HL-60/S4 treated with retinoic acid at 250 ng/mL for 4 days and 3 days (cell line): Measurements from ENCODE around the gene SULT1A2.
"Not testable (repeated sequence)": the region's sequence is repeated elsewhere in the genome, so short reads cannot be mapped to it uniquely, and the experiment has no call there.

Experiments
- in situ Hi-C: fragments of 300-500 bp; cut with MboI; formaldehyde crosslinking; loops from 2 replicates; pipeline ENCODE4 v1.7.0; 2022; ENCODE audit warnings: low sequenced_read_pairs

SULT1A2 gene

DNA sequence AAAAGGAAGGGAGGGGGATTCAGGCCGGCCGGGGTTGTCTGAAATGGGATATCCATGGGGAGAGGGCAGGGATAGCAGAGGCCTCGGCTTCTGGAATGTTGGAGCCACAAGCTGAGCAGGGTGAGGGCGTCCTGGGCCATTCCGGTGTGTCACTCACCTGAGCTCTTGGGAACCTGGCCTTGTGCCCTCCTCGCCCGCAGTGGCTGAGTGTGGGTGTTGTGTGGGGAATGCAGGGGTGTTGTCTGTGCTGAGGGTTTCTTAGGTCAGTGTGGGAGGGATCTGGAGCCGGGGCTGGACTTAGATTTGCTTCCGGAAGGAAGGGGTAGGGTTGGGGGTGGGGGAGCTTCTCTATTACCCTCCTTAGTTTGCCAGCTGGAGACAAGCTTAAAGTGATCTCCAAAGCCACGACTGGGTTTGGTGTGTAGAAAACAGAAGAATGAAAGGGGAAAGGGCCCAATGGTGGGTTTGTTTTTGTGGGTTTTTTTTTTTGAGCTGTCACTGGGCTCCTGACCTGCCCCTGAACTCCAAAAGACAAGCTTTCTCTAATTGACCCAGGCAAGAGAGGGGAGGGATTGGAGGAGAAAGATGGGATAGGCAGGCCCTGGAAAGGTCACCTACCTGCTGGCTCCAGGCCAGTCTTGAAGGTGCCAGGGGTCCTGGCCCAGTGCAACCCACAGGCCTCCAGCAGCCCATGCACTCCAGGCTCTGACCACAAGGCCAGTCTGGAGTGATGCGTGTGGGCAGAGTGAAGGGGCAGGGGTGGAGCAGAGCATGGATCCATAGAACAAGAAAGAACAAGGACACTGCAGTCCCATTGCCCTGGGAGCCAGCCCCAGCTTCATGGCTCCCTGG lies at the start of gene SULT1A2:
Gene SULT1A2 (minus strand): TSS at position 211 of the 852 bp plus-strand sequence. CDS start 1,120 bp downstream, outside the sequence.
- in situ Hi-C loops, result no loop called here

DNA sequence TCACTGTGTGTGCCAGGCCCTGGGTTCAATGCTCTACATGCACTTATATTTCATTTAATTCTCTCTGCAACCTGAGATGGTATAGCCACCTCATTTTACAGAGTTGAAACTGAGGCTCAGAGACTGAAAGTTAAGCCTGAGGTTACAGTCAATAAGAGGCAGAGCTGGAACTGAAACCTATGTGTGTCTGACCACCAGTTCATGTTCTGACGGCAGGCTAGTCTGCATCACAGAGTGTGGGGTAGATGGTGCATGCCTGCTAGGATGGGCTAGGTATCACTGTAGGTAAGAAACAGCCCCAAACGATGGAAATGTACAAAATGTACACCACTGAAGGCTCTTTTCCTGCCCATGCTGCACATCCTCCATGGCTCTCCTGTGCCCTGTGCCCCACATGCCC lies 43.1 kb upstream of the SULT1A2 start:
- in situ Hi-C loops, result not testable (repeated sequence)

DNA sequence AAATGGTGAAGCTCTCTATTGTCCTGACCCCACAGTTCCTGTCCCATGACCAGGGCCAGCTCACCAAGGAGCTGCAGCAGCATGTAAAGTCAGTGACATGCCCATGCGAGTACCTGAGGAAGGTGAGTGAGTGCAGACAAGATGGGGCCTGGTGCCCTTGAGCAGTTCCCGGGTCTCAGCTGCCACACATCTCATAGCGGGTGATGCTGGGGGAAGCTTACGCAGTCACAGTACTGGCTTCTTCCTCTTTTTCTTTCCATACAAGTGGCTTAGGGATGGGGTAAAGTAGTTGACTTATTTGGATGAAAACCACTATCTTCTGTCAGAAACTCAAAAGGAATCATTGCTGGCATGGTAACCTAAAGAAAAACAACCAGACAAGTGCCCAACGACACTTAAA lies 41.5 kb upstream of the SULT1A2 start:
- in situ Hi-C loops, result not testable (repeated sequence)

DNA sequence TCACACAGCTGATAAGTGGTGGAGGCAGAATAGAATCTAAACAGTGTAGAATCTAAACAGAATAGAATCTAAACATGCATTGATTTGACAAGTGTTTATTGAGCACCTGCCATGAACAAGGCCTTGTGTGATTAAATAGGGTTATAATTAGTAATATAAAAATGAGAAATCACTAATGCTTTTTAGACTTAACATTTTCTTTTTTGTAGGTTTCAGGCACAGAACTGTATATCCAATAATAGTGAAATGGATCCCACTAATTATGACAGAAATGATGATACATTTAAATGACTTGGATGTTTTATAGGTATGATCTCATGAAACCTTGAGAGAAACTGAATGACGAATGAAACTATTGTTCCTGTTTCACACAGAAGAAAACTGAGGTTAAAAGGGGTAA lies 40.9 kb upstream of the SULT1A2 start, which contains the start of gene NPIPB8:
Gene NPIPB8 (plus strand): TSS at position 301 of the 400 bp plus-strand sequence. CDS start 296 bp downstream, outside the sequence.
- in situ Hi-C loops, result not testable (repeated sequence)

DNA sequence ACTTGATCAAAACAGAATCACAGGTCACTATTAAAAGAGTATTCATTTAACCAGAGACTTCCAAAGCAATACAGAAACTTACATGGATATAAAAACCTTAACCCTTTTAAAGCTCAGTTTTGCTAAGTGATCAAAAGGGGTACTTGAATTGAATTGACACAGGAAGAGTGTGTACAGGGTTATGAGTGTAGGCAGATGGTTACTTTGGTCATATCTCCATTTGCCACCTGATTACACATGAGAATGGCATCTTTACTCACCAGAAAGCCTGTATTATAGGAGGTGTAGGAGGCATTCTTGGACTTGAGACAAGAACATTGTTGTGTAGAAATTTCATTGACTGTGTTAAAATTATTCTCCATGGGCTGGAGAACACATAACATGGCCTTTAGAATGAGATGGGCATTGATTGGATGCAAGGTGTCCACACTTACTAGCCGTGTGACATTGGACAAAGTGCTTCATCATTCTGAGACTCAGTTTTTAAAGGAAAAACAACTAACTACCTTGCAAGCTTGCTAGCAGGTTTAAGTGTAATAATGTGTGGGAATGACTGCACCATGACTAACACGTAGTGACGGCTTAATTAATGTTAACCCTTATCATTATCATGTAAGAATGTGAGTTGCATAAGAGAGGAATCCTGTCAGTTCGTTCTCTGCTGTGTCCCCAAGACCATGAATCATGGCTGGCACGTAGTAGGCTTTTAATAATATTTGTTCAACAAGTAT lies 39.4 kb upstream of the SULT1A2 start:
- in situ Hi-C loops, result not testable (repeated sequence)

DNA sequence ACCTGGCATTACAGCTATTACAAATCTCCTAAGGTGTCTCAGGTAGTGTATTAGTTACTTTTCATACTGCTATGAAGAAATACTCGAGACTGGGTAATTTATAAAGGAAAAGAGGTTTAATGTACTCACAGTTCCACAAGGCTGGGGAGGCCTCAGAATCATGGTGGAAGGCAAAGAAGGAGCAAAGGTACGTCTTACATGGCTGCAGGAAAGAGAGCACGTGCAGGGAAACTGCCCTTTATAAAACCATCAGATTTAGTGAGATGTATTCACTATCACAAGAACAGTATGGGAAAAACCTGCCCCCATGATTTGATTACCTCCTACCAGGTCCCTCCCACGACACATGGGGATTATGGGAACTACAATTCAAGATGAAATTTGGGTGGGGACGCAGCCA lies 34.1 kb upstream of the SULT1A2 start:
- in situ Hi-C loops, result not testable (repeated sequence)

DNA sequence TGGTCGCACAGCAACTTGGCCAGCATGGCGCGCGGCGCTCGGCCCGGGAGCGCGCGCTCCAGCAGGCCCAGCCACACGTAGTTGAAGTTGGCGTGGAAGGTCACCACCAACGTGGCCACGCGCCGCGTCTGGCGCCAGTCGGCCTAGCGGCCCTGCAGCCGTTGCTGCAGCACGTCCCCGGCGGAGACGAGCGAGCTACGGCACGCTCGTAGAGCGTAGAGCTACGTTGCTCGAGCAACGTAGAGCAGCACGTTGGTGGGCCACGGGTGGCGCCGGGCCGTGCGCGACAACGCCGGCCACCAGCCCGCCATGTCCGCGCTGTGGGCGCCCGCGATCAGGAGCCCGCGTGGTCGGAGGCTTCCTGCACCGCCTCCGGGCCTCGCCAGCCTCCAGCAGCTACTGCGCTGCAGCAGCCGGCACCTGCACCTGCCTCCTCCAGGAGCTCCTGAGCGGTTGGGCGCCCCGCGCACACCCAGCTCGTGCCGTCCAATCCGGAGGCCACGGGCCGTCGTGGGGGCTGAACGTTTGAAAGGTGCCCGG lies 26.4 kb upstream of the SULT1A2 start:
- in situ Hi-C loops, result loop anchor here (25.0 kb wide), 1 partner anchor 136 kb away; the partner anchor contains the start of genes APOBR and CLN3

DNA sequence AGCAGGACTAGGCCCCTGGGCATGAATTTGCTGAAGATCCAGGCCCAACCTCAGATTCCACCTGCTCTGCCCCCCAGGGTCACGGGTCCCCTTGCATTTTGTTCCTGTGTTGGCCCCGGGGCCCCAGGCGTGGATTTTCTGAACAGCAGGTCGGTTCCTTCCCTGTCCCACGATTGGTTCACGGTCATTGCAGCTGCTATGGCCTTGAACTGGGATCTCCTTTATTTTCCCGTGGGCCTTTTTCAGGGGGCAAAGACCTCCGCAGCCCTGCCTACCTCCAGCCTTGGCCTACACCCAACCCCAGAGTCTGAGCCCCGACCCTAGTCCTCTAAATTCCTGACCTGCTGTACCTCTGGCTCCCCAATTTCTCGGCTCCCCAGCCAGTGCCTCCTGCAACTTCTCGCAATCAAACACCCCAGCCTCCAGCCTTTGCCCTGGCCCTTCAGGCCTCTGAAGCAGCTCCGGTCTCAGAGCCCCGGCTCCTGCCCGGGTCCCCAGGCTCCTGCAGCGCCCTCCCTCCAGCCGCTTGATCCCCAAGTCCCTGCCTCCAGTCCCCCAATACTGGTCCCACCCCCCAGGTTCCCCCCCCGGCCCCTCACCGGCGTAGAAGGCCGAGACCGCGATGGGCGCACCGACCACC lies 25.8 kb upstream of the SULT1A2 start:
- in situ Hi-C loops, result loop anchor here (25.0 kb wide), 1 partner anchor 135 kb away; the partner anchor contains the start of genes APOBR and CLN3

DNA sequence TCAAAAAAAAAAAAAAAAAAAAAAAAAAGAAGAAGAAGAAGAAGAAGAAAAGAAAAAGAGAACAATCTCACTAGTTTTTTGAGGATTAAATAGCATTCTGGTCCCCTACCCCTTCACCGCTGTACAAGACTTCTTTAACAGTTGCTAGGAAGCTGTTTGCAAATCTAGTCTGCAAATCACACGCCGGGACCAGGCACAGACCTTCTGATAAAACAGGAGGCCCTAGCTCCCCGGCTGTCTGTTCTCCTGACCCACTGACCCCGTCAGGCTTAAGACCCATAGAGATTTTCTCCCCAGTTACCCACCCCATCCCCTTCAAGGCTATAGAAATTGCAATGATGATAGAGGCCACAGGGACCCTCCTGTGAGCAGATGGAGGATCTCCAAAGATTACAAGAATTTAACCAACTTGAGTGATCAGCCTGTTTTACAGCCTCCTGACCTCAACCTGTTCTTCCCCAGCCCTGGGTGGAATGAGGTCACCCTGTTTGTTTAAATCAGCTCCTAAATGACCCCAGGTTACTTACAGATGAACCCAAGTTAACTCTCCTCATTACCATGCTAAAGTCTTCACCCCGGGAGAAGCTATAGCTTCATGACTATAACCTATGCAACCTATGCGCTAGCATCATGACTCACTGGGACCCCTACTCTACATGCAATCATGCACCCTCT lies 24.8 kb upstream of the SULT1A2 start:
- in situ Hi-C loops, result loop anchor here (25.0 kb wide), 1 partner anchor 134 kb away; the partner anchor contains the start of genes APOBR and CLN3

DNA sequence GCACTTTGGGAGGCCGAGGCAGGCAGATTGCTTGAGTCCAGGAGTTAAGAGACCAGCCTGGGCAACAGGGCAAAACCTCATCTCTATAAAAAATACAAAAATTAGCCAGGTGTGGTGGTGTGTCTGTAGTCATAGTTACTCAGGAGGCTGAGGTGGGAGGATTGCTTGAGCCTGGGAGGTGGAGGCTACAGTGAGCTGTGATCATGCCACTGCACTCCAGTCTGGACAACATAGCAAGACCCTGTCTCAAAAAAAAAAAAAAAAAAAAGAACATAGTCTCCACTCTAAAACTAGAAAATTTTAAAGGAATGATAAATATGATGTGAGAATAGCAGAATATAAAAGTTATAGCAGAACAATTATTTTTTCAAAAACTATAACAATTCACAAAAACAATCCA lies 23.5 kb upstream of the SULT1A2 start:
- in situ Hi-C loops, result loop anchor here (25.0 kb wide), 1 partner anchor 133 kb away; the partner anchor contains the start of genes APOBR and CLN3

DNA sequence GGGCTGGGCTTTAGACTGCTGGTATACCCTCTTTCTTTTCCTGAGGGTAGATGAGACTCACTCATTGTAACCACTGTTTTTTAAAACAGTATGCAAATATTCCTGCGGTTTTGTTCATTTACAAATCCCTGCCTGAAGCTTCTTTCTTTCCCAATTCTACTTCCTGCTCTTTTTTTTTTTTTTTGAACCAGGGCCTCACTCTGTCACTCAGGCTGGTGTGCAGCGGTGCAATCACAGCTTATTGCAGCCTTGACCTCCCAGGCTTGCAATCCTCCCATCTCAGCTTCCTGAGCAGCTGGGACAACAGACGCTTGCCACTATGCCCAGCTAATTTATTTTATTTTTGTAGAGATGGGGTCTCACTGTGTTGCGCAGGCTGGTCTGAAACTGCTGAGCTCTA lies 21.0 kb upstream of the SULT1A2 start:
- in situ Hi-C loops, result loop anchor here (25.0 kb wide), 1 partner anchor 131 kb away; the partner anchor contains the start of genes APOBR and CLN3

DNA sequence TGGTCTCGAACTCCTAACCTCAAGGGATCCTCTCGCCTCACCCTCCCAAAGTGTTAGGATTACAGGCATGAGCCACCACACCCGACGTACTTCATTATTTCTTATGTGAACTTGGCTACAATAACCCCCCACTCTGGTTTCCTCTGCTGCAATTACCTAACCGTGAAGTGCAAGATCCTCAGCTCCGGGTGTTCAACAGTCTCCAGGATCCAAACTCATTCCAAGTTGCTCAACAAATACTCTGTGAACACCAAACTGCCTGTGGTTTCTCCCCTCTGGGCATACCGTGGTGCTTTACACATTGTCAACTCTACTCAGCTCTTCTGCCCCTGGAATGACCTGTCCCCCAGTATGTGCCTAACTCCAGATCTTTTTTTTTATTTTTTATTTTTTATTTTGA lies 19.8 kb upstream of the SULT1A2 start:
- in situ Hi-C loops, result loop anchor here (25.0 kb wide), 1 partner anchor 129 kb away; the partner anchor contains the start of genes APOBR and CLN3

DNA sequence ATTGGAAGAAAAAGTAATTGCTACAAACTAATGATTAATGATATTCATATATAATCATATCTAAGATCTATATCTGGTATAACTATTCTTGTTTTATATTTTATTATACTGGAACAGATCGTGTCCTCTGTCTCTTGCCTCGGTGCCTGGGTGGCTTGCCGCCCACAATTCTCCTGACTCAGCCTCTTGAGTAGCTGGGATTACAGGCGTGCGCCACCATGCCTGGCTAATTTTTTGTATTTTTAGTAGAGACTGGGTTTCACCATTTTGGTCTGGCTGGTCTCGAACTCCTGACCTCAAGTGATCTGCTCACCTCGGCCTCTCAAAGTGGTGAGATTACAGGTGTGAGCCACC lies 19.4 kb upstream of the SULT1A2 start:
- in situ Hi-C loops, result loop anchor here (25.0 kb wide), 1 partner anchor 129 kb away; the partner anchor contains the start of genes APOBR and CLN3

DNA sequence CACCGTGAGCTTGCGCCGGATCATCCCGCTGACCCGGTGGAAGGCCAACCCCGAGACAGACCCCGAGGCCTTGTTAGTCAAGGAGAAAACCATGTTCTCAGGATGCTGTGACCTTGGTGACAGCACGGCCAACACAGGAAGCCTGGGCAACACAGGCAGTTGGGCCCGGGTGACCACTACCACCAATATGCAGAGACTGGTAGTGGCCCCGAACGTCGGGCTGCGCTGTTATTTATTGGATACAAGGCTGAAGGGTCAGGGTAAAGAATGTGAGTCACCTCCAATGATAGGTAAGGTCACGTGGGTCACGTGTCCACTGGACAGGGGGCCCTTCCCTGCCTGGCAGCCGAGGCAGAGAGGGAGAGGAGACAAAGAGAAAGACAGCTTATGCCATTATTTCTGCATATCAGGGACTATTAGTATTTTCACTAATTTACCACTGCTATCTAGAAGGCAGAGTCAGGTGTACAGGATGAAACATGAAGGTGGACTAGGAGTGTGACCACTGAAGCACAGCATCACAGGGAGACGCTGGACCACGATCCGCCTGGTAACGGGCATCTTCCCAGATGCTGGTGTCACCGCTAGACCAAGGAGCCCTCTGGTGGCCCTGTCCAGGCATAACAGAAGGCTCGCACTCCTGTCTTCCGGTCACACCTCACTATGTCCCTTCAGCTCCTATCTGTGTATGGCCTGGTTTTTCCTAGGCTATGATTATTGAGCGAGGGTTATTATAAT lies 18.8 kb upstream of the SULT1A2 start:
- in situ Hi-C loops, result loop anchor here (25.0 kb wide), 1 partner anchor 128 kb away; the partner anchor contains the start of genes APOBR and CLN3

DNA sequence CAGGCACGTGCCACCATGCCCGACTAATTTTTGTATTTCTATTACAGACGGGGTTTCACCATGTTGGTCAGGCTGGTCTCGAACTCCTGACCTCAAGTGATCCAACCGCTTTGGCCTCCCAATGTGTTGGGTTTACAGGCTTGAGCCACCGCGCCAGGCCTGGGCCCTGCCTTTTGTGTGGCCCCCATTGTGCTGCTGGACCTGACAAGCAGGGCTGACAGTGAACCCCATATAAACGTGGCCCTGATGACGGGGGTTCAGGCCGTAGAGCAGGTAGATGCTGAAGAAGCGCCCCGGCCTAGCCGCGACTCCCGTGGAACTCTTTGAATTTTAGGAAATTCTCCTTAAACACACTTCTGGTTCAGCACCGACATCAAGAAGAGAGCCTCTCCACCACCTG lies 17.7 kb upstream of the SULT1A2 start:
- in situ Hi-C loops, result loop anchor here (25.0 kb wide), 1 partner anchor 127 kb away; the partner anchor contains the start of genes APOBR and CLN3

DNA sequence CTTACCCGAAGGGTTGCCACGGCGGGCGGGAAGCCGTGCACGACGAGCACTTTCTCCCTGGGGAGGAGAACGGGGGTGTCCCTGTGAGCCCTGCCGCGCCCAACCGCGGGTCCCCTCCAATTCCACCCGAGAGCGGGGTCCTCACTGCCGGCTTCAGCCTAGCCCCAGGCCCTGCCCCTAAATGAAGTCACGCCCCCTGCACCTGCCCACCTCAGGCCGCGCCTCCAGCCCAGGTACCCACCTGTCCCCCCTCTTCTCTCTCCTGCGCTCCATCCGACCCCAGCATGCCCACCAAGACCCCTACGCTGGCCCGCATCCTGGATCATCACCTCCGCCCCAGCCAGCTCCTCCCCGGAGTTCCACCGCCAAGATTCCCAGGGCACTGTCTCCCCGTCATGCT lies 17.1 kb upstream of the SULT1A2 start:
- in situ Hi-C loops, result loop anchor here (25.0 kb wide), 1 partner anchor 127 kb away; the partner anchor contains the start of genes APOBR and CLN3

DNA sequence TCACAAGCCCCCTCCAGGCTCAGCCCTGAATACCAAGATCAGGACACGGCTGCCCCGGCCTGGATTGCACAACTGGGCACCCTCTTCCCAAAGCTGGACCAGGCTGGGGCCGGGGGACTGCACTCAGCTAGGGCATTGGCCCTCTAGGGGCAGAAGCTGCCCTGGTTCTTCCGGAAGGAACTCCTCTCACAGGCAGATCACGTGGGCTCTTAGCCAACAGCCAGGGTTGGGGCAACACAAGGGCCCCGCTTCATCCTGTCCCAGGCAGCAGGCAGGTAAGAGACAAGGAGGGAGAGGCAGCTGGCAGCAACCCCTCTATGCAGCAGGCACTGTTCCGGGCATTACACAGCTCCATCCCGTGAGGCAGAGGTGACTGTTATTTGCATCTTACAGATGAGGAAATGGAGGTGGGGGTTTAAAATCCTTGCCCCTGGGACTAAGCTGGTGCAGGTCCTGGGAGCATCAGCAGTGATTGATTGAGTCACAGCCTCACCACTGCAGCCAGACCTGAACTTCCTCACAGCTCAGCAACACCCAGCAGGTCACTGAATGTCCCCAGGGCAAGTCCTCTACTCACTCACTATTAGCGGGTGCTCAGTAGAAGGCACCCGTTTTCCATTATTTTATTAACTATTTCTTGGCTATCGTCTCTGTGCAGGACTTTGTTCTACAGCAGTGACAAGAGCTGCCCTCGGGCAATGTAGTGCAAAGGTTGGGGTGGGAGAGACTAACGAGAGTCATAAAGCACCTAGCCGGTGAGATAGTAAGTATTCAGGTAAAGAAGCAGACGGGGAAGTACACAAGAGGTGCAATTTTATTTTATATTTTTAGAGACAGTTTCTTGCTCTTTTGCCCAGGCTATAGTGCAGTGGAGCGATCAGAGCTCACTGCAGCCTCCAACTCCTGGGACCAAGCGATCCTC lies 15.8 kb upstream of the SULT1A2 start:
- in situ Hi-C loops, result loop anchor here (25.0 kb wide), 1 partner anchor 125 kb away; the partner anchor contains the start of genes APOBR and CLN3
